Esophagus muscularis mucosa (tissue), 4 donors: ENCODE results near the gene SMTN. TPM values are rescaled to one million over a fixed set of nuclear protein-coding genes. Genes with fewer than 3 reads are reported as not detected.
"Not testable (repeated sequence)": the region's sequence is repeated elsewhere in the genome, so short reads cannot be mapped to it uniquely, and the experiment has no call there.

Experiments used
- DNase-seq: peaks from one replicate; pipeline ENCODE4 v3.0.0-alpha.2; 2017; ENCODE audit errors: extremely low spot score
- H3K27ac ChIP-seq, 4 donors: fragments of 200-600 bp; sonication (generic); replicated peaks in 1 of 4; 1 replicate in 3 of 4; 2 replicates in 1 of 4; pipeline ENCODE4 v1.5.1; 2016 to 2019; ENCODE audit warnings: mild to moderate bottlenecking in 1 of 4
- H3K27me3 ChIP-seq, 4 donors: fragments of 200-600 bp; sonication (generic); one replicate each; pipeline versions ENCODE4 v1.5.1 to v1.6.0; 2016 to 2019
- H3K36me3 ChIP-seq, 4 donors: fragments of 200-600 bp; sonication (generic); one replicate each; pipeline ENCODE4 v1.5.1; 2016 to 2019
- H3K4me1 ChIP-seq, 4 donors: fragments of 200-600 bp; sonication (generic); one replicate each; pipeline ENCODE4 v1.5.1; 2016 to 2019
- H3K4me3 ChIP-seq, 4 donors: fragments of 200-600 bp; sonication (generic); 1 replicate in 2 of 4; 2 replicates in 2 of 4; pipeline ENCODE4 v1.5.1; 2016 to 2019; ENCODE audit warnings: mild to moderate bottlenecking in 4 of 4, moderate library complexity in 1 of 4
- H3K9me3 ChIP-seq, 4 donors: fragments of 200-600 bp; sonication (generic); 1 replicate in 3 of 4; 2 replicates in 1 of 4; pipeline ENCODE4 v1.5.1; 2016 to 2019
- EP300 ChIP-seq: sonication (generic); formaldehyde crosslinking; IDR thresholded peaks from one replicate; pipeline ENCODE4 v1.6.1; 2017; ENCODE audit warnings: antibody characterized with exemption
- POLR2A ChIP-seq: fragments of 450-650 bp; IDR thresholded peaks from one replicate; pipeline ENCODE4 v1.6.1; 2017; ENCODE audit warnings: antibody characterized with exemption, moderate library complexity, mild to moderate bottlenecking, low read depth
- POLR2AphosphoS5 ChIP-seq, 2 donors: sonication (generic); formaldehyde crosslinking; IDR thresholded peaks; one replicate each; pipeline ENCODE4 v1.6.1; 2017; ENCODE audit warnings: antibody characterized with exemption in 2 of 2
- WGBS: methylation state at CpG from one replicate; pipeline ENCODE4 v1.1.5; 2018; 5-methylcytosine and 5-hydroxymethylcytosine counted together
- intact Hi-C: fragments of 100-400 bp; cut with DNase I; formaldehyde crosslinking; loops from one replicate; pipeline ENCODE4 v1.15.1; 2023
- total RNA-seq, 4 donors: library from RNA; depleted of rRNA; stranded (reverse); fragments of >200 nt; gene quantifications; one replicate each; pipeline versions ENCODE4 v1.1.0 to v1.2.1, GENCODE V29; 2016
- TF ChIP-seq, protein P1 (sequence below), 3 experiments: fragments of 200-600 bp in 2 of 3; fragments of 450-650 bp in 1 of 3; sonication (generic) in 2 of 3; IDR thresholded peaks; one replicate each; pipeline ENCODE4 v1.5.1; 2017 to 2019; ENCODE audit warnings: antibody characterized with exemption in 3 of 3, mild to moderate bottlenecking in 2 of 3, moderate library complexity in 1 of 3

The SMTN gene
- total RNA-seq, 4 donors from 2014 or later, result 1,154 to 1,495 (median 1,416) TPM

DNA sequence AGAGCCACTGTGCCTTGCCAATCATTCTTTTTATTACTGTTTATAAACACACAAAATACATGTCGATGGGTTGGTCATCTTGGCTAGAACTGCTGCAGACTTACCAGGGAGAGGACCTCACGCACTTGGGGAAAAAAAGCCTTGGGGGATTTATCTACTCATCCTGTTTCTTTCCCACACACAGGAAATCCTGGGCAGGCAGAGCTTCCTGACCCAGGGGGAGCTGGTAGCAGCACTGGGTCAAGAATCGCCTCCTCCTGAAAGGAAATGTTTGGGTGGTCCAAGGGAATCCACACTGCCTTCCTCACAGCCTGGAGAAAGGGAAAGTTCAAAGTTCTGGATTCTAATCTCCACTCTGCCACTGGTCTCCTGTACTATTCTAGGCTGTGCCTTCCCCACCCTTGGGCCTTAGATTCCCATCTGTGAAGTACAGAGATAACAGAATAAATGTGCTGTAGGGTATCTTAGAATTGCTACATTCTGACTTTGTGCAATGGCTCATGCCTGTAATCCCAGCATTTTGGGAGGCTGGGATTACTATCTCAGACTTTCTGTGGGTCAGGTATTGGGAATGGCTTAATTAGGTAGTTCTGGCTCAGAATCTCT, 31.2 kb upstream of the SMTN start:
- H3K27me3 ChIP-seq, result no peaks in the 10 kb centered on the region
- H3K27ac ChIP-seq, result peak overlapping the region in 1 of 4 donors; percentile 40
- H3K4me3 ChIP-seq, result no peak overlapping the region
- no peaks in the 10 kb centered on the region for H3K36me3 ChIP-seq
- 46% methylated on average over 3 of the region's 3 CpGs for WGBS
- H3K9me3 ChIP-seq, result no peaks in the 10 kb centered on the region
- intact Hi-C loops, result no loop called here
- peaks cover 34 to 54% (median 46%) of the 10 kb centered on the region in 4 donors for H3K4me1 ChIP-seq
- TF ChIP-seq EP300, result no peak
- TF ChIP-seq, protein P1, sequence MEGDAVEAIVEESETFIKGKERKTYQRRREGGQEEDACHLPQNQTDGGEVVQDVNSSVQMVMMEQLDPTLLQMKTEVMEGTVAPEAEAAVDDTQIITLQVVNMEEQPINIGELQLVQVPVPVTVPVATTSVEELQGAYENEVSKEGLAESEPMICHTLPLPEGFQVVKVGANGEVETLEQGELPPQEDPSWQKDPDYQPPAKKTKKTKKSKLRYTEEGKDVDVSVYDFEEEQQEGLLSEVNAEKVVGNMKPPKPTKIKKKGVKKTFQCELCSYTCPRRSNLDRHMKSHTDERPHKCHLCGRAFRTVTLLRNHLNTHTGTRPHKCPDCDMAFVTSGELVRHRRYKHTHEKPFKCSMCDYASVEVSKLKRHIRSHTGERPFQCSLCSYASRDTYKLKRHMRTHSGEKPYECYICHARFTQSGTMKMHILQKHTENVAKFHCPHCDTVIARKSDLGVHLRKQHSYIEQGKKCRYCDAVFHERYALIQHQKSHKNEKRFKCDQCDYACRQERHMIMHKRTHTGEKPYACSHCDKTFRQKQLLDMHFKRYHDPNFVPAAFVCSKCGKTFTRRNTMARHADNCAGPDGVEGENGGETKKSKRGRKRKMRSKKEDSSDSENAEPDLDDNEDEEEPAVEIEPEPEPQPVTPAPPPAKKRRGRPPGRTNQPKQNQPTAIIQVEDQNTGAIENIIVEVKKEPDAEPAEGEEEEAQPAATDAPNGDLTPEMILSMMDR (IDR thresholded peaks at IDR 0.05), result no peak
- no peak for TF ChIP-seq POLR2A
- TF ChIP-seq POLR2AphosphoS5 (IDR thresholded peaks at IDR 0.05), result no peak
- no peak for DNase-seq

DNA sequence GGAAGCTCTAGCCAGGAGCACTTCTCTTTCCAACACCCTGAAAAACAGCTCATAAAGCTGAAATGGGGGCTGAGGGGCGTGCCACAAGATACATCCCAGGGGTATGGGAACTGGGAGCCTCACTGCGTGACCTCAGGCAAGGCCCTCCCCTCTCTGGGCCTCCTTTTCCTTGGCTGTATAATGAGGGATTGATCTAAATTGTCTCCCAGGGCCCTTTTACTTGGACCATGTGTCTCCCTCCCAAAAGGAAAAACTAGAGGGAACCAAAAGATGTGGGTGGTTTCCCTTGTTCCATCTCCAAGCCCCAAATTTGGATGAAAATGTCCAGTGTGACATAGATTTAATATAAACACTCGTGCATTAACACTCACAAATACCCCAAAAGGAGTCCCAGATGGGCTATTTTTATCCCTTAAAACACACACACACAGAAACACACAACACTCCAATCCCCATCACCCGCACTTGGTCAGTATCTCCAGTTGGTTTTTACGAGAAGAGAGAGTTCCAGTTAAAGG, 25.9 kb upstream of the SMTN start:
- H3K27ac ChIP-seq, result peak overlapping the region; percentile 88 to 97 (median 95)
- no peaks in the 10 kb centered on the region for H3K27me3 ChIP-seq
- intact Hi-C loops, result loop anchor here (1.0 kb wide), 1 partner anchor 29 kb away; no protein-coding TSS in a partner anchor
- H3K36me3 ChIP-seq, result no peaks in the 10 kb centered on the region
- H3K4me1 ChIP-seq, result peaks cover 25 to 60% (median 46%) of the 10 kb centered on the region in 4 donors
- H3K4me3 ChIP-seq, result no peak overlapping the region
- DNase-seq, result no peak
- WGBS, result 36% methylated on average over 5 of the region's 5 CpGs
- H3K9me3 ChIP-seq, result no peaks in the 10 kb centered on the region
- no peak for TF ChIP-seq POLR2A
- no peak for TF ChIP-seq EP300

DNA sequence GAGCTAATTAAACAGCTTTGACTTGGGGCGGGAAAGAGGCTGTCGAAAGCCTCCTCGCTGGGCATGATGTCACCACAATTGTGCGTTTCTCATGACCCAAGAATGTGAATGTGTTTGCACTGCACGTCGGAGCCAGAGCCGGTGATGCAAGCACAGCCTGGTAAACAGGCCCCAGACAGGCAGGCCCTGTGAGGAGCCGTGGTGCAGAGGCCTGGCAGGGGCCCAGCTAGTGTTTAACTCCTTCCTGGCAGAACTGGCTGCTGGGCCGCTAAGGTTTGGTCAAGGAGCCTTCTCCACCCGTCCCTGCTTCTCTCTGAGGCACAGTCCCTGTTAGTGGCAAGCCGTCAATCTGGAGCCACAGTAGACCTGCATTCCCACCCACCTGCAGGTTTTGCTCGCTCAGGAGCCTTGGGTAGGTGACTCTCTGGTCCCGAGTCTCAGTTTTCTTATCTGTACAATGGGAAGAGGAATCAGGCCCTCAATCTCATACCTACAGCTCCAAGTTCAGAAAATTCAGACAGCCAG, 25.4 kb upstream of the SMTN start:
- intact Hi-C loops, result loop anchor here (1.0 kb wide), 1 partner anchor 29 kb away; no protein-coding TSS in a partner anchor
- H3K4me1 ChIP-seq, result peaks cover 20 to 60% (median 46%) of the 10 kb centered on the region in 4 donors
- no peaks in the 10 kb centered on the region for H3K9me3 ChIP-seq
- TF ChIP-seq POLR2A, result no peak
- peak; percentile 92 to 98 for TF ChIP-seq POLR2AphosphoS5 (IDR thresholded peaks at IDR 0.05)
- peak; percentile 91 for TF ChIP-seq EP300
- no peaks in the 10 kb centered on the region for H3K27me3 ChIP-seq
- peak; percentile 96 for DNase-seq
- no peaks in the 10 kb centered on the region for H3K36me3 ChIP-seq
- 27% methylated on average over 10 of the region's 13 CpGs for WGBS
- no peak overlapping the region for H3K4me3 ChIP-seq
- peak overlapping the region; percentile 88 to 97 (median 95) for H3K27ac ChIP-seq

DNA sequence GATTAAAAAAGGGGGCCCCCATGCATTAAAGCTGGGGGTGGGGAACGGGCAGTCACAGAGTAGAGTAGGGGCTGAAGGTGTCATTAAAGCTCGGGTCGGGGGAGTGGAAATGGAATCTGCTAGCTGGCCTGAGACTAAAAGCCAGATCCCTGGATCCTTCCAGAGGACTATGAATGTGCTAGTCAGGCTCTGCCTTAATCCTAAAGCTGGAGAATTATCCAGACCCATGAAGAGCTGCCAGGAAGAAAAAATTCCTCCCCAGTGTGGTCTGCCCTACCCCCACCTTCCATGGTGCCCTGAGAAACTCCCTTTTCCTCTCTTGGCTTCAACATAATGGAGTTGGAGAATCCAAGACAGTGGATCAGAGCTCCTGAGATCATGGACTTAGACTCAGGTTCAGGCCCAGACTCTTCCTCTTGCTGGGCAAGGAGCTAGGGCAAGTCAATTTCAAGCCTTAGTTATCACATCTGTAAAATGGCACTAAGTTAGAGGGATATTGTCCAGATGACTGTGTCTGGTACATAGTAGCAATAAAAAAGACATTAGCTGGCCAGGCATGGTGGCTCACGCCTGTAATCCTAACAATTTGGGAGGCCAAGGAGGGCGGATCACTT, 24.0 kb upstream of the SMTN start:
- no peak for DNase-seq
- Histone ChIP-seq H3K27ac (peak overlapping the region; percentile 88 to 97 (median 95)), H3K4me3 (no peak overlapping the region), H3K9me3 (no peaks in the 10 kb centered on the region), H3K4me1 (peaks cover 19 to 60% (median 46%) of the 10 kb centered on the region in 4 donors), H3K27me3 (no peaks in the 10 kb centered on the region), H3K36me3 (no peaks in the 10 kb centered on the region)
- 64% methylated on average over 5 of the region's 5 CpGs for WGBS
- intact Hi-C loops, result no loop called here
- TF ChIP-seq POLR2AphosphoS5 (IDR thresholded peaks at IDR 0.05), result no peak
- TF ChIP-seq, protein P1 (IDR thresholded peaks at IDR 0.05), result no peak
- TF ChIP-seq POLR2A, result no peak
- TF ChIP-seq EP300, result no peak

DNA sequence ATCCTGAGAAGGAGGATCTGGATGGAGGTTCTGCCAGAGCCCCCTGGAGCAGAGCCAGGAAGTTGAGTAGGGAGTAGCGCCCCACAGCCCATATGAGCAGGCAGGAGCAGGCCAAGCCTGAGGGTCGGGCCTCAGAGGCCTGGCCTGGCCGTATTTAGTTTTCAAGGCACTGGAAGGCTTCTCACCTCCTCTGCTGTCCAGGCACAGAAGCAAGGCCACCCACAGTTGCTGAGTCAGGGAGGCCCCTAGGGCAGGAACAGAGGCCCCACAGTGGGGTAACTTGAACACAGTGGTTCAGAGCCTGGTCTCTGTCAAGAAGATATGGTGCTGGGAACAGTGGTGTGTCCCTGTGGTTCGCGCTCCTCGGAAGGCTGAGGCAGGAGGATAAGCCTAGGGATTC, 21.5 kb upstream of the SMTN start:
- H3K9me3 ChIP-seq, H3K27ac ChIP-seq, H3K36me3 ChIP-seq, DNase-seq, H3K27me3 ChIP-seq, intact Hi-C loops, H3K4me3 ChIP-seq: not testable (repeated sequence)
- WGBS, result 70% methylated on average over 6 of the region's 6 CpGs
- peaks cover 15 to 41% (median 33%) of the 10 kb centered on the region in 4 donors for H3K4me1 ChIP-seq

DNA sequence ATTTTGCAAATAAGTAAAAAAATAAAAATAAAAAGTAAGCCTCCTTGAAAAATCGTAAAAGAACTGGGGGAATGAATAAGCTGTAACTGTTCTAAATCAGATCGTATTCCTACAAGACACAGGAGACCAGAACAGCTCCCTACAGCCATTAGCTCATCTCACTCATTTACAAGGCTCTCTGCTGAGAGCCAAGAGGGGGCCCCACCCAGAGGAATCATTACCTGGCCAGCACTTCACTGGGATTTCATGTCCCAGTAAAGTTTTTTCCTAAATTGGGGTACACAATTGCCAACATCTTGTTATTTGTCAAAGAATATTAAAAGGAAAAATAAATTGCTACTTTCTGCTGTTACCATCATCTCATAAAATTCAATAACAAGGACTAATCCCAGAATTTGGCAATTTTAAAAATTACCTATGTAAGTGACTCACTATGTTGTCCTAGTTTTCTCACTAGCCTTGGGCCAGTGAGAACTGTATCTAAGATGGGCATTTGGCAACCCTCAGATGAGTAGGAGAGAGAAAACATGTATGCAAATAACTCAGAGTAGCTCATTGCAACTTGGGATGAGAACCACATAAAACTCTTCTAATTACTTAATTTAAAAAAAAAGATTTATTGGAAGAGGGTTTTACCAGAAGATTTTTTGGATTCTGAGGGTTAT, 18.4 kb upstream of the SMTN start:
- intact Hi-C loops, result no loop called here
- 72% methylated on average over 2 of the region's 2 CpGs for WGBS
- no peaks in the 10 kb centered on the region for H3K36me3 ChIP-seq
- no peaks in the 10 kb centered on the region for H3K9me3 ChIP-seq
- H3K4me3 ChIP-seq, result no peak overlapping the region
- TF ChIP-seq, protein P1 (IDR thresholded peaks at IDR 0.05), result no peak
- no peak for TF ChIP-seq EP300
- no peak for TF ChIP-seq POLR2A
- no peak for TF ChIP-seq POLR2AphosphoS5 (IDR thresholded peaks at IDR 0.05)
- H3K27me3 ChIP-seq, result no peaks in the 10 kb centered on the region
- no peak for DNase-seq
- H3K4me1 ChIP-seq, result peaks cover 0 to 11% (median 5%) of the 10 kb centered on the region in 4 donors
- no peak overlapping the region for H3K27ac ChIP-seq
